ENCODE results near the gene CELF3.

Gene CELF3

GRCh38 chr1:151733126-151733525 is 16.5 kb upstream of the CELF3 start:
- no peaks in the 10 kb centered on the region for H3K36me3 ChIP-seq
- no peak for TF ChIP-seq CTCF (IDR thresholded peaks at IDR 0.05; ENCODE audit: low read depth, low read length)
- no peak overlapping the region for H3K4me3 ChIP-seq (ENCODE audit: low read depth, low read length)
- H3K27me3 ChIP-seq: no peaks in the 10 kb centered on the region
- no peak for DNase-seq
- H3K9me3 ChIP-seq: peaks cover 6% of the 10 kb centered on the region
- peaks cover 10% of the 10 kb centered on the region for H3K4me1 ChIP-seq

- H3K27me3 ChIP-seq: no peaks in the 10 kb centered on the region
- no peaks in the 10 kb centered on the region for H3K9me3 ChIP-seq
- no peak for DNase-seq
- H3K36me3 ChIP-seq: no peaks in the 10 kb centered on the region
- H3K4me1 ChIP-seq: peaks cover 10% of the 10 kb centered on the region
- no peak overlapping the region for H3K4me3 ChIP-seq (ENCODE audit: low read depth, low read length)
- no peak for TF ChIP-seq CTCF (IDR thresholded peaks at IDR 0.05; ENCODE audit: low read depth, low read length)
Observed at GRCh38 chr1:151729966-151730291, 13.3 kb upstream of the CELF3 start.

GRCh38 chr1:151729157-151729965 is 12.8 kb upstream of the CELF3 start:
- H3K4me3 ChIP-seq (ENCODE audit: low read depth, low read length): no peak overlapping the region
- DNase-seq: no peak
- peaks cover 10% of the 10 kb centered on the region for H3K4me1 ChIP-seq
- H3K27me3 ChIP-seq: no peaks in the 10 kb centered on the region
- no peak for TF ChIP-seq CTCF (IDR thresholded peaks at IDR 0.05; ENCODE audit: low read depth, low read length)
- H3K36me3 ChIP-seq: no peaks in the 10 kb centered on the region
- no peaks in the 10 kb centered on the region for H3K9me3 ChIP-seq

GRCh38 chr1:151728151-151729054 is 11.8 kb upstream of the CELF3 start:
- Histone ChIP-seq H3K4me3 (ENCODE audit: low read depth, low read length) (peak overlapping the region; percentile 37), H3K27me3 (no peaks in the 10 kb centered on the region), H3K36me3 (no peaks in the 10 kb centered on the region), H3K9me3 (no peaks in the 10 kb centered on the region), H3K4me1 (peaks cover 10% of the 10 kb centered on the region)
- TF ChIP-seq CTCF (IDR thresholded peaks at IDR 0.05; ENCODE audit: low read depth, low read length): no peak
- peak; percentile 50 for DNase-seq

- Histone ChIP-seq H3K9me3 (no peaks in the 10 kb centered on the region; the same call in 1 of the 2 replicates), H3K27me3 (no peaks in the 10 kb centered on the region), H3K4me1 (peaks cover 20% of the 10 kb centered on the region), H3K36me3 (no peaks in the 10 kb centered on the region), H3K4me3 (ENCODE audit: low read depth, low read length) (no peak overlapping the region)
- DNase-seq: no peak
- TF ChIP-seq CTCF (IDR thresholded peaks at IDR 0.05; ENCODE audit: low read depth, low read length): no peak
Observed at GRCh38 chr1:151723726-151724370, 7.2 kb upstream of the CELF3 start.
